Upper lobe of left lung (tissue), 4 donors: ENCODE data around the gene DRC1.

ENCODE experiments used
- POLR2A ChIP-seq, 4 donors: fragments of 450-650 bp; IDR thresholded peaks; one replicate each; pipeline ENCODE4 v1.5.1; 2016 to 2017; ENCODE audit warnings: antibody characterized with exemption in 4 of 4, mild to moderate bottlenecking in 2 of 4
- TF ChIP-seq, protein P1 (sequence below), 6 experiments: fragments of 450-650 bp in 4 of 6; fragments of 200-600 bp in 2 of 6; sonication (generic) in 2 of 6; IDR thresholded peaks; one replicate each; pipeline ENCODE4 v1.5.1; 2016 to 2019; ENCODE audit warnings: antibody characterized with exemption in 6 of 6

- TF ChIP-seq POLR2A (IDR thresholded peaks at IDR 0.05): no peak
- TF ChIP-seq, protein P1, sequence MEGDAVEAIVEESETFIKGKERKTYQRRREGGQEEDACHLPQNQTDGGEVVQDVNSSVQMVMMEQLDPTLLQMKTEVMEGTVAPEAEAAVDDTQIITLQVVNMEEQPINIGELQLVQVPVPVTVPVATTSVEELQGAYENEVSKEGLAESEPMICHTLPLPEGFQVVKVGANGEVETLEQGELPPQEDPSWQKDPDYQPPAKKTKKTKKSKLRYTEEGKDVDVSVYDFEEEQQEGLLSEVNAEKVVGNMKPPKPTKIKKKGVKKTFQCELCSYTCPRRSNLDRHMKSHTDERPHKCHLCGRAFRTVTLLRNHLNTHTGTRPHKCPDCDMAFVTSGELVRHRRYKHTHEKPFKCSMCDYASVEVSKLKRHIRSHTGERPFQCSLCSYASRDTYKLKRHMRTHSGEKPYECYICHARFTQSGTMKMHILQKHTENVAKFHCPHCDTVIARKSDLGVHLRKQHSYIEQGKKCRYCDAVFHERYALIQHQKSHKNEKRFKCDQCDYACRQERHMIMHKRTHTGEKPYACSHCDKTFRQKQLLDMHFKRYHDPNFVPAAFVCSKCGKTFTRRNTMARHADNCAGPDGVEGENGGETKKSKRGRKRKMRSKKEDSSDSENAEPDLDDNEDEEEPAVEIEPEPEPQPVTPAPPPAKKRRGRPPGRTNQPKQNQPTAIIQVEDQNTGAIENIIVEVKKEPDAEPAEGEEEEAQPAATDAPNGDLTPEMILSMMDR (IDR thresholded peaks at IDR 0.05): no peak
Measured at GRCh38 chr2:26359886-26360473, 41.7 kb upstream of the DRC1 start.
